ENCODE results near the gene MAP3K2. TPM values are rescaled to one million over a fixed set of nuclear protein-coding genes. Genes with fewer than 3 reads are reported as not detected.

The MAP3K2 gene
- total RNA-seq, 1 donor from 2014 or later, result 79.5 TPM

GRCh38 chr2:127408004-127408806 lies 20.4 kb upstream of the MAP3K2 start:
- Mint-ChIP-seq H3K36me3 (ENCODE audit: low read depth) (no peaks in the 10 kb centered on the region), H3K27me3 (ENCODE audit: low read depth) (no peaks in the 10 kb centered on the region), H3K4me3 (ENCODE audit: unreplicated experiment) (no peak overlapping the region), H3K9me3 (ENCODE audit: low read depth) (peaks cover 8% of the 10 kb centered on the region), H3K4me1 (ENCODE audit: low read depth) (peaks cover 86% of the 10 kb centered on the region), H3K27ac (ENCODE audit: unreplicated experiment) (peak overlapping the region; percentile 95)
- peak; percentile 97 for DNase-seq (ENCODE audit: low spot score)
- peak; percentile 35 for TF ChIP-seq CTCF (IDR thresholded peaks at IDR 0.05)

DNA sequence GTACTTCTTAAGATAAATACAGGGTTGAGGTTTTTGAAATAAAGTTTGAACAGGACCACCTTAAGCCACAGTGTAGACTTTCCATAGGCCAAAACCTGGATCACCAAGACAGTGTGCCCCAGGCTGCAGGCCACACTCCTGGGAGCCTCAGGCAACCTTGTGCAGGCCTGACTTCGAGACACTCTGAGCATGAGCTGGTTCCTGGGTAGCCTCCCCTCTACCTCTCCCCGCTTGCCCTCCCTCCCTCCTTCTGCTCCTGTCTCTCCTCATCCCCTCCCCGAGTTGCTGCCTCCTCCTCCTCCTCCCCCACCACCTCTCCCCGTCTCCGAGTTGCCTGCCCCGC lies 19.9 kb upstream of the MAP3K2 start:
- H3K36me3 Mint-ChIP-seq (ENCODE audit: low read depth), result no peaks in the 10 kb centered on the region
- no peak overlapping the region for H3K4me3 Mint-ChIP-seq (ENCODE audit: unreplicated experiment)
- peak overlapping the region; percentile 85 for H3K27ac Mint-ChIP-seq (ENCODE audit: unreplicated experiment)

GRCh38 chr2:127407091-127407490 lies 19.3 kb upstream of the MAP3K2 start:
- Mint-ChIP-seq H3K9me3 (ENCODE audit: low read depth) (no peaks in the 10 kb centered on the region), H3K27ac (ENCODE audit: unreplicated experiment) (peak overlapping the region; percentile 85), H3K4me1 (ENCODE audit: low read depth) (peaks cover 83% of the 10 kb centered on the region), H3K4me3 (ENCODE audit: unreplicated experiment) (no peak overlapping the region), H3K36me3 (ENCODE audit: low read depth) (no peaks in the 10 kb centered on the region), H3K27me3 (ENCODE audit: low read depth) (no peaks in the 10 kb centered on the region)
- no peak for TF ChIP-seq CTCF (IDR thresholded peaks at IDR 0.05)
- DNase-seq (ENCODE audit: low spot score), result no peak

More for the DNA sequence above, 19.9 kb upstream of the MAP3K2 start:
- TF ChIP-seq CTCF (IDR thresholded peaks at IDR 0.05), result no peak
- Mint-ChIP-seq H3K4me1 (ENCODE audit: low read depth) (peaks cover 84% of the 10 kb centered on the region), H3K9me3 (ENCODE audit: low read depth) (peaks cover 3% of the 10 kb centered on the region), H3K27me3 (ENCODE audit: low read depth) (no peaks in the 10 kb centered on the region)
- DNase-seq (ENCODE audit: low spot score), result no peak

GRCh38 chr2:127406454-127406853 lies 18.7 kb upstream of the MAP3K2 start:
- TF ChIP-seq CTCF (IDR thresholded peaks at IDR 0.05), result no peak
- H3K4me3 Mint-ChIP-seq (ENCODE audit: unreplicated experiment), result no peak overlapping the region
- no peaks in the 10 kb centered on the region for H3K36me3 Mint-ChIP-seq (ENCODE audit: low read depth)
- no peak for DNase-seq (ENCODE audit: low spot score)
- H3K27ac Mint-ChIP-seq (ENCODE audit: unreplicated experiment), result peak overlapping the region; percentile 85
- H3K4me1 Mint-ChIP-seq (ENCODE audit: low read depth), result peaks cover 81% of the 10 kb centered on the region
- no peaks in the 10 kb centered on the region for H3K9me3 Mint-ChIP-seq (ENCODE audit: low read depth)
- H3K27me3 Mint-ChIP-seq (ENCODE audit: low read depth), result no peaks in the 10 kb centered on the region

GRCh38 chr2:127405255-127405610 lies 17.5 kb upstream of the MAP3K2 start:
- no peaks in the 10 kb centered on the region for H3K36me3 Mint-ChIP-seq (ENCODE audit: low read depth)
- no peaks in the 10 kb centered on the region for H3K9me3 Mint-ChIP-seq (ENCODE audit: low read depth)
- no peak overlapping the region for H3K4me3 Mint-ChIP-seq (ENCODE audit: unreplicated experiment)
- DNase-seq (ENCODE audit: low spot score), result no peak
- peaks cover 81% of the 10 kb centered on the region for H3K4me1 Mint-ChIP-seq (ENCODE audit: low read depth)
- peak overlapping the region; percentile 85 for H3K27ac Mint-ChIP-seq (ENCODE audit: unreplicated experiment)
- H3K27me3 Mint-ChIP-seq (ENCODE audit: low read depth), result no peaks in the 10 kb centered on the region
- TF ChIP-seq CTCF (IDR thresholded peaks at IDR 0.05), result no peak

Data from chondrocyte (in vitro differentiated cells).